NCI-H82 treated with DMSO at 0.1 percent for 48 hours (cell line): ENCODE measurements around the gene SLC38A2.
"Not testable (repeated sequence)": the region's sequence is repeated elsewhere in the genome, so short reads cannot be mapped to it uniquely, and the experiment has no call there.

Experiments used
- DNase-seq: peaks from one replicate; lab custom pipeline; 2025; ENCODE audit not compliant: unreplicated experiment; lab: John Stamatoyannopoulos, UW

SLC38A2 gene

DNA sequence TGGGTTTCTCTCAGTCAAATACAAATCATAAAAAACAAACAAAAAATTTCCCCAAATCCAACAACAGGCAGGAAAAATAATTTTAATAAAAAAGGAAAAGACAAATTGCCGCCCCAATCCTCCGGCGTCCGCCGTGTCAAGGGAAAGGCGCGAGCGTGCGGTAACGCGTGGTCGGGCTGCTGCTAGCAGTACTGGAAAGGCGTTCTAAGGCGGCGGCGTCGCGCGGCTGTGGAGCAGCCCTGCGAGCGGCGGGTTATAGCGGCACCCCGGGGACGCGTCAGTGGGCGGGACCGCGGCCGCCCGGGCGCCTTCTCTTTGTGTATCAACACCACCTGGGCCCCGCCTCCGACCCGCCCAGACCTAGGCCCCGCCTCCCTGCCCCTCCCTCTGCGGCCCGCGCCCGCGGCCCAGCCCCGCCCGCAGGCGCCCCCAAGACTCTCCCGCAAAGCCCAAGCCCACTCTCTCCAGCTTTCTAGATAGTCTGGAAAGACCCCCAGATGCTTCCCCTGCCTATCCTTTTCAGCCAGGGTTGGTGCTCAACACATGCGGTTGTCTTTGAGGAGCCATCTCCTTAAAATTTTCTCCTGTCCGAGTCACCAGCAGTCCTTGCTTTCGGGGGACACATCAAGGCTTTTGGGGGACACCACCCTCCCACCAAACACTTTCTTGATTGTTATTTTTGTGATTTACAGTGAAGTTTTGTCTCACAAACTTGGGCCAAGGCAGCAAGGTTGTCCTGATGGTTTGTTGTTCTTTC is at the start of gene SLC38A2:
TSS of gene SLC38A2 (minus strand) at position 230 of the 757 bp plus-strand sequence. CDS start 1,480 bp downstream, outside the sequence.
- DNase-seq: peak; percentile 79

DNA sequence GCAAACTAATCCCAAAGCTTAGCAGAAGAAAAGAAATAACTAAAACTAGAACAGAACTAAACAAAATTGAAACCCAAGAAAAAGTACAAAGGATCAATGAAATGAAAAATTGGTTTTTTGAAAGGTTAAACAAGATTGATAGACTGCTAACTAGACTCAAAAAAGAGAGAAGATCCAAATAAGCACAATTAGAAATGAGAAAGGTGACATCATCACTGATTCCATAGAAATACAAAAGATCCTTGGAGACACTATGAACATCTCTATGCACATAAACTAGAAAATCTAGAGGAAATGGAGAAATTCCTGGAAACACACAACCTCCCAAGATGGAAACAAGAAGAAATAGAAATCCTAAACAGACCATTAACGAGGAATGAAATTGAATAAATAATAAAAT is 47.1 kb upstream of the SLC38A2 start:
- DNase-seq: no peak

DNA sequence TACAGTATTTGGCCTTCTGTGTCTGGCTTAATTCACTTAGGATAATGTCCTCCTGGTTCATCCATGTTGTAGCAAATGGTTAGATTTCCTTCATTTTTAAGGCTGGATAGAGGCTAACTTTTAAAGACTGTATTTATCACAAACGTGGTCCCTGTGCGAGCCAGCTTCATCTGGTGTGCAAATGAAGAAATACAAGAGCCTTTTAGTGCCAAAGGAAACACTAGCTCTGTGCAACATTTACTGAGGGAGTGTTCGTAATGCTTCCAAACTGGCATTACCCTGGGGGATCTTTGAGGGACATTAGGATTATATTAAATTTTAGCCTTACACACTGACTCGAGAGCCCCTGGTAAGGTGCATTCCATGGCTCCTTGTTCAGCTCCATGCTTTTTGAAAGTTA is 43.0 kb upstream of the SLC38A2 start:
- no peak for DNase-seq

DNA sequence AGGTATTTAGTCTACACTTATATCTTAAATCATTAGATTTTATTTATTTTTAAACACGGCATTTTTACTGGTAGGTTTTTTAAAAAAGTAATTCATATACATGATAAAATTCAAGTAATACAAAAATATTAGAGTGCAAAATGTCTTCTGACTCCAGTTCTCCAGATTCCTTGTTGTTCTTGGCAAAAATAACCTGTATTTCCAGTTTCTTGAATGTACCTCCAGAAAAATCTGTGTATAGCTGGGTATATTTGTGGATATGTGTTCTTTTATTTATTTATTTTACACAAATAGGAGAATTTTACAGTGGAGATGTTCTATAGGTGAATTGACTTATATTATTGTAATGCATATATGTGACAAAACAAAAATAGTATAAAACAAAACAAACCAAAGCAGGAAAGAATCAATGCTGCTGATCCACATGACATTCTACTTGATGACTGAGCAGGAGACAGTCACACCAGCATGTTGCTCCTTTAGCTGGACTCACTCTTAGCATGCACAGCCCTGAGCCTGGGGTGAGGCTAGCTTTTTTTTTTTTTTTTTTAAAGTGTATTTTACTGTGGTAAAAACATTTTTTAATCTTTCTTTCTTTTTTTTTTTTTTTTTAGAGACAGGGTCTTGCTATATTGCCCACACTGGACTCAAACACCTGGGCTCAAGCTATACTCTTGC is 42.2 kb upstream of the SLC38A2 start:
- no peak for DNase-seq

DNA sequence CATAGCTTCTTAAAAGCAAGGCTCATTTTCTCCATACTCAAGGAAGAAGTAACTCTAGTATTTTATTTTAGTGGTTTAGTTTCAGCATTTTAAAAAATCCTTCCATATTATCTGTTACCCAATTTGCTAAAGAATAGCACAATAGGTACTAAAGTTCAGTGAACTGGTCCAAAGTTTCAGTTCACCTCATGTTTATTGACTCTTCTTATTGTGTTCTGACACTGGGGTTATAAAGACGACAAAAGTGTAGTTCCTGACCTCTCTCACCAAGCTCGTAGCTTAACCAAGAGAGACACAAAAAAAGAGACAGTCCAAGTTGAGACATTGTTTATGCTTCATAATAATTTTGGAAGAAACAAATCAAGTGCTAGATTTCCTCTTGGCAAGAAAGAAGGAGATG is 40.8 kb upstream of the SLC38A2 start:
- DNase-seq: no peak

DNA sequence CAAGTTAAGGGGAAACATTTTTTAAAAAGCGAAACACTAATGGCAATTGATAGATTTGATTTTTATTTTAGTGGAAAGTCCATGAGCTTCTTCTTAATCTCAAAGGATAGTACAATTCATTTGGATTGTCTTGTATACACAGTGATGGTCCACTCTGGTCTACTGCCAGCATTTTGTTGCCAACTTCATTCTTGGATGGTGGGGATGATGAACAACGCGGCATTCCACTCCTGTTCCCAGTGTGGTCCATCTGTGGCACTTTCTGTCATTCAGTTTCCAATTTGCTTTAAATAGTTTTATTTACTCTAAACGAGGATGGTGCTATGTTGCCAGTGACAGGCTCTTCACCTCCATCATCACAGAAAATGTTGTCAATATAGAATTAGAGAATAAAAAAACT is 40.3 kb upstream of the SLC38A2 start:
- no peak for DNase-seq

DNA sequence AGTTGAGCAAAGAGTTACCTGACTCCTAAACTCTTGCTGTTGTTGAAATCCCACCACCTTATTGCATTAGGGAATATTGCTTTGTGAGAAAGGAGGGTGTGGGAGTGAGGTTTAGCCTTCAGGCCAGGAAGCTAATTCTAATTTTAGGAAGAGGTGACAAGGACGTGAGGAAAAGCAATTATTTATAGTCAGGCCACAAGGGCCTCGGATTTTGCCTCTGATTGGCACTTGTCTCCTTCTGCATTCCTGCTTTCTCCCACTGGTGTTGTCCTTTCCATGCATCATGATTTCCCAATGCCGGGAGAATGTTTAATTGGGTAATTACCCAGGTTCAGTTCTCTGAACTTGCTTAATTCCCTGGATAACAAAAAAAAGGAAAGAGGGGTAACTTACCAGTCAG is 37.9 kb upstream of the SLC38A2 start:
- no peak for DNase-seq

DNA sequence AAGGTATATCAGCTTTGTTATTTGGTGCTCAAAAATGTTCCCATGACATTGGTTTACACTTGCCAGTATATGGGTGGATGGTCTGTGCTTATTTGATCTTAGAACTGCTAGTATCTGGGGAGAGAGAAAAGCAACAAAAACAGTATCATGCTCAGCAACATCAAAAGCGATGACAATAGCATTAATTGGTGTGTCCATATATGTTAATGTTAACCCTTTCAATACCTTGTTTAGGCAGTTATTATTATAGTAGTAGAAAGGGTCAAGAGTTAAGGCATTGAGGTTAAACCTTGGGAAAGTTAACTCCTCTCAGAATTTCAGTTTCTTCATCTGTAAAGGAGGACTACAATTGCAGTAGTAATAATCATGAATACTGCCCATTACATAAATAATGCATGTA is 37.4 kb upstream of the SLC38A2 start:
- DNase-seq: no peak

DNA sequence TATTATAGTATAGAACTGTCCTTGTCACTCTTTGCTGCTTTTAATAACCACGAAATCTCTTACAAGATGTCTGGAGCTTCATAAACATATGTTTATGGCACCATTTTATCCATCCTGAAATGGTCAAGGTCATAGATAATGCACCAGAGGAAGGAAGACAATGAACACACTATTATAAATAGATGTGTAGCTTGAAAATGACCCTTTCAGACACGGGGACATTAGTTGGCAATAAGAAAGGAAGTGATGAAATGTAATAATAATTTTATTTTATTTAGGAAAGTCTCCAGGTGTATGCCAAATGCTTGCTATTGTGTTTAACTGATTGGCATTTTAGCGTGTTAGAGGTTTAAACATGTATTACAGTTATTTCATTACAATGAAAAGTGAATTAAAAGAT is 36.8 kb upstream of the SLC38A2 start:
- no peak for DNase-seq

DNA sequence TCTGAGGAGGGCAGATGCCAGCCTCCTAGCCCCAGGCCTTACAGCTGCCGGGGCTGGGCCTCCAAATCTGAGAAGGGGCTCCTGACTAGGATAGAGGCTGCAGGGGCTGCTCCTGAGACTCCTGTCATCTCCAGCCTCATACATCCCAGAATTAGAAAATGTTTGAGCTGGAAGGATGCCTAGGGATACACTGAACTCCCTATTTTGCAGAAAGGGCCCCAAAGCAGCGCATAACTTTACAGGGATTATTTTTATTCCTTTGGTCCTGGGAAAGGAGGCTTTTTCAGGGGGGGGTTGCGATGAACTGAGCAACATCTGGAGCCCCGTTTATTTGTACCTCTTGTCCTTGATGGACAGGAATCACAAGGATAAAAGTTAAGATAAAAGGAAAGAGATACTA is 35.9 kb upstream of the SLC38A2 start:
- DNase-seq: no peak

DNA sequence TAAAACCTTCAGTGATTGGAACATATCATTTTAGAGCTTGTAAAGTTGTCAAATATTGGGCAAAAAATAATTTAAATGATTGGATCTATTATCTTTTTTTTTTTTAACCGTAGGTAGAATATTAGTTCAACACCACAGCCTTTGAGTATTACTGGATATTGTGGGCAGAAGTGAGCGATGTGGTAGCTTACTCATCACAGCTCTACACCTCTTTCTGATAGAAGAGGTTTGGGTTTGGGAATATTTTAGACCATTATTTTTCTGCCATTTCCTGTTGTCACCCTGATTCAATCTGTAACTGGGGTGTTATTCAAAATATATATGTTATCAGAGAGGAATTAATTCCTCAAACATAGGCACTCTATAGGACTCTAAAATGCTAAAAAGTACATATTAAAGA is 34.8 kb upstream of the SLC38A2 start:
- DNase-seq: no peak

DNA sequence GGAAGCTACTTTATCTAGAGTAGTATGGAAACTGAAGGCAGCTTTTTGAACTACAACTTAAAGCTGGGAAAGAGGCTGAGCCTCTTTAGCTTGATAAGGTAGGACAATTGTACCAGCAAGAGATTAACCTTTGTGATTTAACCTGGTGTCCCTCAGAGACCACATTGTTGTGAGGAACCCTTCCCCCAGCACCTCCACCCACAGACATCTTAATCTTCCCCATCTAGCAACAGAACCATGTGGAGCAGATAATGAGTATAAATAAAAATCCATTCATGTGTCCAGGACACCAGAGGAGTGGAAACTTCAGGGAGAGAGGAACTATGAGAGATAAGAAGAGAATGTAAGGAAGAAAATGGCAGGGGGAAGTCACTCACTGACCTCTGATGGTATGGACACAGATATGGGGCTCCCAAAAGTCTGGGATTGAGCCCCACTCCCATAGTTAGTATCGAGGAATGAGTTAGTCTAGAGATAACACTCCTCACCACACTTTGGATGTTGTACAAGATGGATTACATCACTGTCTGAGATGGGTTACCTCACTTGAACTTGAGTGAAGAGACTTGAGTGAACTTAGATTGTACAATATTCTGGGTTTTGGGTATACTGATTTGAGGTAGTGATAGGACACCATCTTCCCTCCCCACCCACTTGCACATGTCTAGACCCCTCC is 33.9 kb upstream of the SLC38A2 start:
- no peak for DNase-seq

DNA sequence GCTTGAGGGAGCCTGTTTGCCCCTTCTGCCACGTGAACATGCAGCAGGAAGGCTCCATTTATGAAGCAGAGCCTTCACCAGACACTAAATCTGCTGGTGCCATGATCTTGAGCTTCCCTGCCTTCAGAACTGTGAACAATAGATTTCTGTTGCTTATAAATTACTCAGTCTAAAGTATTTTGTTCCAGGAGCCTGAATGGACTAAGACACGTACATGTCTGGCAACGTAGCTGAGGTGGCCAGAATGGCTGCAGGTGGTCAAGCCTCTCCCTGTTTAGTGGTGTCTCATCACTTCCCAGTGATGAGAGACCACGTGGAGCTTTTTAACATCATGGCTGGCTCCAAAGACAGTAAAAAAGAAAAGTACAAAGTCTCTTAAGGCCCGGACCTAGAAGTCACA is 32.2 kb upstream of the SLC38A2 start:
- no peak for DNase-seq

DNA sequence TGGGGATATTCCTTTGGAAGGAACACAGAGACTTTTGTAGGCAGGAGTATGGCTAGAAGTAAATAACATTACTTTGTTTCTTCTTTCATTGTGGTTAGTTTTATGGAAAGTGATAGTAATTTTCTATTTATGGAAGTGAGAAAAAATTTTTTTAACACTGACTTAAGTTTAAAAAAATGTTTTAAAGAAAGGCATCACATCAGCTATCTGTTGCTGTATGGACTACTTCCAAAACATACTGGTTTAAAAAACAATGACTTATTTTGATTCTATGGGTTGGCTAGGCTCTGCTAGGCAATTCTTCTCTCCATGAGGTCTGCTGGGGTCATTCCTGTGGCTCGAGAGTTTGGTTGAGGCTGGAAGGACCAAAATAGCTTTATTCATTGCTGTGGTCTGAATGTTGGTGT is 31.7 kb upstream of the SLC38A2 start:
- DNase-seq: no peak

DNA sequence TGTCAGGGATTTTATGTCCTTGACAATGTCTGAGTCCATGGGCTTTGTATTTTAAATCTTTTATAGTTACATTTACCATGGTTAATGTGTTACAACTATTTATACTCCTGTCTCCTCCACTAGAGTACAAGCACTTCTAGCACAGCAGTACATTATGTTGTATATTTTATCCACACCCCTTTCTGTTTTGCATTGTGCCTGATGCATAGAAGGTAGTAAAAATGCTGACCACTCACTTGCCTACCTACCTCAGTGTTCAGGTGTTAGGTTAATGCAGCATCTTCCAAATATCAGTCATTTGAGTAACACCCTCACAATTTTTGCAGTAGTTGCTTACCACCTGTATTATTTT is 31.1 kb upstream of the SLC38A2 start:
- DNase-seq: no peak

DNA sequence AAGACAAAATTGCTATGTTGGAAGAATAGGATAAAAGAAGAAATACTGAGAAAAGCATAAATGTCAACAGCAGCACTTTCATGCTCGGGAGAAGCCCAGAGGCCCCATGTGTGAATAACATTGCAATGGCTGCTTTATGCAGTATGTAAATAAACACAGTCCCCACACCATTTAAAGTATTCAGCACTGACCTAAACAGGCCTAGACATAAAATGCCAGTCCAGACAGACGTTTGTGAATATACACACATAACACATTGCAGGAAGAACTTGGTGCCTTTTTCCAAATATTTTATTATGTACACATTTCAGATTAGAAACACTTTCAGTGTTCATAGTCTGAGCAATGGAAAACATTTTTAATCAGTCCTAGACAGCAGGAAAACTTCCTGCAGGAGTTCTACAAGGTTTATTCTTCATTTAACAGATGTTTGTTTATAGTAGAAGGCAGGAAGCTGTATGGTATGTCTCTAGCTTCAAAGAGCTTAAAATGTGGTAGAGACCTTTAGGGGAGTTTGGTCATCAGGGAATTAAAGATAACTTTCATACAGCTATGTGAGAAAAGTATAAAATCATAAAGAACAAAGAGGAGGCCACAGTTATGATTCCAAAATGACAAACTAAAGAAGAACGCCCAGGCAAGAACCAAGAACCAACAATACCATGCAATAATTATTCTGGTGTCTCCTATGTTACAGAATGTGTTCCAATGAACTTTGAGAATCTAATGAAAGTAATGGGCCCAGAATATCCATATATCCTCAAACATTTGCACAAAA is 30.6 kb upstream of the SLC38A2 start:
- no peak for DNase-seq

DNA sequence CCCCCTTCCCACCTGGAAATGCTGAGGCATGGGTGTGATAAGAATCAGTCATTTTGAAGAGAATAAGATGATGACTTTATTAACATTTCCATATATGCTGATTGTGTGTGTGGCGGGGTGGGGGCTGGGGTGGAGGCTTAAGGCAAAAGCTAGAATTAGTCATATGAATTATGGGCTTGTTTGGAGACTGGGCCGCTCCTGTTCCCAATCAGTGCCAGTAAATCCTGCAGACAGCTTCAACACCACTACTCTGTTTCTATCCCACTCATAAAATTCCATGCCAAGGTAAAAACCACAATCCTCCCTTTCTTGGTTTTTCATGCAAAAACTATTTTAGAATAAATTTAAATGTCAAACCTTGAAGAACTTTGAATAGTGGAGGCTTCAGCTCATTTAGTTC is 29.9 kb upstream of the SLC38A2 start:
- DNase-seq: no peak

DNA sequence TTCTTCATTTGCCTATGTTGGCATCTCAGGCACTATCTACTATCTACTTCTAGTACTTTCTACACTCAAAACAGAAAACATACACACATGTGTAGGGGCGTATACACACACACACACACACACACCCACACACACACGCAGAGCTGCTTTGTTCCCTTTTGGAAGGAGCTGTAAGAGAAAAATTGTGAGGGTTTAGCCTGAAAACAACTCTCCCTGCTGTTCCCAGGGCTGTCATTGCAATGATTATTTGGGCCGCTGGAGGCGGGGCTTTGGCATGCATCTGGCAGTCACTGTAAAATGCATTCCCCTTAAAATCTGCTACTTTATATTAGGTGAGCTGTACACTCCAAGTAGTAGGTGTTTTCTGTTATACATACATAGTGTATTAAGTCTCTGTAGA is 29.1 kb upstream of the SLC38A2 start:
- DNase-seq: no peak

DNA sequence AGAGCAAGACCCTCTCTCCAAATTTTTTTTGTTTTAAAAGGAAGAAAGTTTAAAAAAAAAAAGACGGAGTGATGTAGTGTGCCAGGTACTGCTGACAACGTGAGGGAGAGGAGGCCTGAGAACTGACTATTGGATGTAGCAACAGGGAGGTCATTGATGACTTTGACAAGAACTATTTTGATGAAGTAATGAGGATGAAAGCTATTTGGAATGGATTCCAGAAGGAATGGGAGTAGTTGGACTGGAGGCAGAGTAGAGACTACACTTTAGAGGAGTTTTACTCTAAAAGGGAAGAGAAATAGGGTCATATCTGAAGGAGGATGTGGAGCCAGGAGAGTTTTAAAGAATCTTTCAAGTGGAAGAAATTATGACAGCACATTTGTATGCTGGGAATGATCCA is 27.8 kb upstream of the SLC38A2 start:
- DNase-seq: no peak

DNA sequence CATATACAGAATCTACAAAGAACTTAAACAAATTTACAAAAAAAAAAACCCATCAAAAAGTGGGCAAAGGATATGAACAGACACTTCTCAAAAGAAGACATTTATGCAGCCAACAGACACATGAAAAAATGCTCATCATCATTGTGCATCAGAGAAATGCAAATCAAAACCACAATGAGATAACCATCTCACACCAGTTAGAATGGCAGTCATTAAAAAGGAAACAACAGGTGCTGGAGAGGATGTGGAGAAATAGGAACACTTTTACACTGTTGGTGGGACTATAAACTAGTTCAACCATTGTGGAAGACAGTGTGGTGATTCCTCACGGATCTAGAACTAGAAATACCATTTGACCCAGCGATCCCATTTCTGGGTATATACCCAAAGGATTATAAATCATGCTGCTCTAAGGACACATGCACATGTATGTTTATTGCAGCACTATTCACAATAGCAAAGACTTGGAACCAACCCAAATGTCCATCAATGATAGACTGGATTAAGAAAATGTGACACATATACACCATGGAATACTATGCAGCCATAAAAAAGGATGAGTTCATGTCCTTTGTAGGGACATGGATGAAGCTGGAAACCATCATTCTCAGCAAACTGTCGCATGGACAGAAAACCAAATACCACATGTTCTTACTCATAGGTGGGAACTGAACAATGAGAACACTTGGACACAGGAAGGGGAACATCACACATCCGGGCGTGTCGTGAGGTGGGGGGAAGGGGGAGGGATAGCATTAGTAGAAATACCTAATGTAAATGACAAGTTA is 27.1 kb upstream of the SLC38A2 start:
- not testable (repeated sequence) for DNase-seq

DNA sequence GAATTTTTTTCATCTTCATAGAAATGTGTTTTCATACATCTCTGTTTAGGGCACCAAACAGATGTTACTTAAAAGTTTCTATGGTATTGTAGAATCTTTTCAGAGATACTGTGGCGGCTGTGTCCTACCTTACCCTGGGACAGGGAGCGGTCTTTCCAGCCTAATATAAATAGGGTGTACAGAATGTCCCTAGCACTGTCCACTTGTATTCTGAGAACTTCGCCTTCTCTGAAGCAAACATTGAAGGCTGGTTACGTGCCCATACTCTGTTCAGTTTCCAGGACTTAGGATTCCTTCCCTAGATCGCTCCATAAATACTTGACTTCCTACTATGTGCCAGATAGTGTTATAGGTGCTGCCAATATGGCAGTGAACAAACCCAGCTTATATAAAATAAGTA is 24.3 kb upstream of the SLC38A2 start:
- DNase-seq: no peak
